Measurements from ENCODE around the gene DDX1. TPM values are rescaled to one million over a fixed set of nuclear protein-coding genes. Genes with fewer than 3 reads are reported as not detected.

Gene DDX1
- total RNA-seq, 1 experiment from 2014 or later = 106 TPM

DNA sequence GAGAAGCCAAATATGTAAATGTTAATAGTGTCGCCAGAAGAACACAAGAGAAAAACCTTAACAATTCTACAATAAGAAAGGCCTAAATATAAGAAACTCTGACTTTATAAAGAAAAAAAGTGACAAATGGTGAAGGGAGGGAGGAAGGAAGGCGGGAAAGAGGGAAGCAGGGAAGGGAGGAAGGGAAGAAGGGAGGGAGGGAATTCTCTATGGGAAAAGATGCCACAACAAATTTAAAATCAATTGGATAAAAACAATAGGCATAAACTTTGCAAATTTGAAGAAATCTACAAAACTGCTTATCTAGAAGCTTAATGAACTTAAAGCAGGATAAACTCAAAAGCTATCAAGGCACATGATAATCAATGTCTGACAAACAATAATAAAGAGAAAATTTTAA is 47.4 kb upstream of the DDX1 start:
- H3K27me3 Mint-ChIP-seq (ENCODE audit: unreplicated experiment) = no peaks in the 10 kb centered on the region
- CTCF ChIA-PET = no interaction called here
- no TSS peak for BruUV-seq (replicated peaks)
- TF ChIP-seq, protein P1, sequence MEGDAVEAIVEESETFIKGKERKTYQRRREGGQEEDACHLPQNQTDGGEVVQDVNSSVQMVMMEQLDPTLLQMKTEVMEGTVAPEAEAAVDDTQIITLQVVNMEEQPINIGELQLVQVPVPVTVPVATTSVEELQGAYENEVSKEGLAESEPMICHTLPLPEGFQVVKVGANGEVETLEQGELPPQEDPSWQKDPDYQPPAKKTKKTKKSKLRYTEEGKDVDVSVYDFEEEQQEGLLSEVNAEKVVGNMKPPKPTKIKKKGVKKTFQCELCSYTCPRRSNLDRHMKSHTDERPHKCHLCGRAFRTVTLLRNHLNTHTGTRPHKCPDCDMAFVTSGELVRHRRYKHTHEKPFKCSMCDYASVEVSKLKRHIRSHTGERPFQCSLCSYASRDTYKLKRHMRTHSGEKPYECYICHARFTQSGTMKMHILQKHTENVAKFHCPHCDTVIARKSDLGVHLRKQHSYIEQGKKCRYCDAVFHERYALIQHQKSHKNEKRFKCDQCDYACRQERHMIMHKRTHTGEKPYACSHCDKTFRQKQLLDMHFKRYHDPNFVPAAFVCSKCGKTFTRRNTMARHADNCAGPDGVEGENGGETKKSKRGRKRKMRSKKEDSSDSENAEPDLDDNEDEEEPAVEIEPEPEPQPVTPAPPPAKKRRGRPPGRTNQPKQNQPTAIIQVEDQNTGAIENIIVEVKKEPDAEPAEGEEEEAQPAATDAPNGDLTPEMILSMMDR (IDR thresholded peaks at IDR 0.05; ENCODE audit: unreplicated experiment) = no peak
- H3K4me1 Mint-ChIP-seq (ENCODE audit: low read depth, unreplicated experiment) = no peaks in the 10 kb centered on the region
- no peaks in the 10 kb centered on the region for H3K9me3 Mint-ChIP-seq (ENCODE audit: low read depth, unreplicated experiment)
- intact Hi-C loops (cut with micrococcal nuclease; ENCODE audit: unreplicated experiment) = no loop called here
- H3K36me3 Mint-ChIP-seq (ENCODE audit: insufficient read depth, unreplicated experiment) = peaks cover 1% of the 10 kb centered on the region
- no peak overlapping the region for H3K4me3 Mint-ChIP-seq (ENCODE audit: low read depth, unreplicated experiment)
- no peak for DNase-seq
- no peak overlapping the region for H3K27ac Mint-ChIP-seq (ENCODE audit: unreplicated experiment)

DNA sequence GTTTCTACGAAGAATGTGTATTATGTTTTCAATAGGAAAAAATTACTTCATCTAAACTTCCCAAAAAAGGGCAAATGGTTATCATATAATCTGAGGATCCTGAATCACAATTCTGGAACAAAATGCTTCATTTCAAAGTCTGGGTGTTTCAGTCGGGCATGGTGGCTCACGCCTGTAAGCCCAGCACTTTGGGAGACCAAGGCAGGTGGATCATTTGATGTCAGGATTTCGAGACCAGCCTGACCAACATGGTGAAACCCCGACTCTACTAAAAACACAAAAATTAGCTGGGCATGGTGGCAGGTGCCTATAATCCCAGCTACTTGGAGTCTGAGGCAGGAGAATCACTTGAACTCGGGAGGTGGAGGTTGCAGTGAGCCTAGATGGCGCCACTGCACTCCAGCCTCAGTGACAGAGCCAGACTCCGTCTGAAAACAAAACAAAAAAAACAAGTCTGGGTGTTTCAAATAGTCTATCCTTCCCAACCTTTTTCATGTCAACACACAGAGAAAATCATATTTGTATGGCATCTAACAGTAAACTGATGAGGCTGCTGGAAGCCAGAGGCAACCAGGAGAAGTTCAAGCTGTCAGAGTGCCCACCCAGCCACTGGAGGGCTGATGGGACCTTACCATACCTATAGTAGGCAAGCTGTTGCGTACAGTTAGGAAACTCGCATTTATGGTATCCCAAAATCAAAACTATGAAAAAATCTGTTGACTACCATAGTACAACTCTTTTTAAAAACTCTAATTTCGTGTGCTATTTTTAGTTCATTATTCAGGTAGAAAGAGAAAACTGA is 45.2 kb upstream of the DDX1 start:
- Mint-ChIP-seq H3K36me3 (ENCODE audit: insufficient read depth, unreplicated experiment) (peaks cover 4% of the 10 kb centered on the region), H3K27ac (ENCODE audit: unreplicated experiment) (no peak overlapping the region), H3K4me1 (ENCODE audit: low read depth, unreplicated experiment) (no peaks in the 10 kb centered on the region), H3K27me3 (ENCODE audit: unreplicated experiment) (no peaks in the 10 kb centered on the region), H3K4me3 (ENCODE audit: low read depth, unreplicated experiment) (no peak overlapping the region), H3K9me3 (ENCODE audit: low read depth, unreplicated experiment) (no peaks in the 10 kb centered on the region)
- TF ChIP-seq, protein P1 (IDR thresholded peaks at IDR 0.05; ENCODE audit: unreplicated experiment) = peak; percentile 26
- no peak for DNase-seq
- intact Hi-C loops (cut with micrococcal nuclease; ENCODE audit: unreplicated experiment) = no loop called here
- BruUV-seq (replicated peaks) = no TSS peak
- CTCF ChIA-PET = interaction anchor here (1.0 to 1.9 kb wide), 2 partner anchors 14 to 18 kb away, joined by 3 to 5 read pairs; partner anchors contain the start of gene NBAS

DNA sequence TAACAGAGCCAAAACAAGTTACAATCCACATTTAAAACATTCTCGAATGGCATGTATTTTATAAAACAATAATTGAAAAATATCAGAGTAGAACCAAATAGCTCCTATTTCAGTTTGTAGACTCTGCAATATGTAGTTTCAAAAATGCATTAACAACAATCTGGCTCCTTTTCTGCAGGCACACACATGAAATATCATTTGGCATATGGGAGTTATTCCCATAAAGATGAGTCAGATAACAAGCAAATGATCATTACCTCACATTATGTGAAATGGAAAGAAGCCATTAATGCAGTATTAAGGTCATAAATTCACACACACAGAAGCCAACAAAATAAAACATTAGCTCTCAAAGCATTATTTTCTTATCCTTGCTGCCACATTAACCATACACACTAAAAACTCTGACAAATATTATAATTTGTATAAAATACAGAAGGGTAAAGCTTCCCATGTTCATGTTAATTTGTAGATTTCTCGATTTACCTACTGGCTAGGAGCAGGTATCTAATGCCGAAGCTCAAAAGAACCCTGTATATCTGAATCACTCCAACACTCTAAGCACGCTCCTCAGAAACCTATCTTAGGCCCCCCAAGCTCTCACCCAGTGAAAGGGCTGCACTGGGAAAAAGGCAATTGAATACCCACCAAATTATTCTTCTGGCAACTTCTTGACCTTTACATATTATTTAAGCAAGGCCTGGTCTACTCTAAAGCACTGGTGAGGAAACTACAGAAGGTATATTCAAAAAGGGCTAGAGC is 44.4 kb upstream of the DDX1 start:
- TF ChIP-seq, protein P1 (IDR thresholded peaks at IDR 0.05; ENCODE audit: unreplicated experiment) = no peak
- H3K4me1 Mint-ChIP-seq (ENCODE audit: low read depth, unreplicated experiment) = no peaks in the 10 kb centered on the region
- CTCF ChIA-PET = interaction anchor here (1.9 kb wide), 1 partner anchor 14 kb away, joined by 5 read pairs; the partner anchor contains the start of gene NBAS
- BruUV-seq (replicated peaks) = no TSS peak
- H3K9me3 Mint-ChIP-seq (ENCODE audit: low read depth, unreplicated experiment) = no peaks in the 10 kb centered on the region
- no peak overlapping the region for H3K4me3 Mint-ChIP-seq (ENCODE audit: low read depth, unreplicated experiment)
- intact Hi-C loops (cut with micrococcal nuclease; ENCODE audit: unreplicated experiment) = no loop called here
- DNase-seq = no peak
- peaks cover 4% of the 10 kb centered on the region for H3K36me3 Mint-ChIP-seq (ENCODE audit: insufficient read depth, unreplicated experiment)
- H3K27me3 Mint-ChIP-seq (ENCODE audit: unreplicated experiment) = no peaks in the 10 kb centered on the region
- no peak overlapping the region for H3K27ac Mint-ChIP-seq (ENCODE audit: unreplicated experiment)

DNA sequence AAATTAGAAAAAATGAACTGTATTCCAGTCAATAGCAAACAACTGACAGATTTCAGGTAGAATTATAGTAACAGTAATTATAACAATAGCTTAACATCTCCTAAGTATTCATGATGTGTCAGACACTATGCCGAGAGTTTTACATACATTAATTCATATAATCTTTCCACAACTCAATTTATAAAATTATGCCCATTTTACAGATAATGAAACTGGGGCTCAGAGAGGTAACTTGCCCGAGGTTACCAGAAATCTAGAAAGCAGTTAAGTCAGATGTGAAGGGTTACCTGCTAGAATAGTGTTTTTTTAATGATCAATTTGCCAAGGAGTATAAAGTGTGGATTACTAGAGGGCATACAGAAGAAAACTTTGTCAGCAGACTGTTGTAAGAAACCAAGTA is 42.7 kb upstream of the DDX1 start:
- TF ChIP-seq, protein P1 (IDR thresholded peaks at IDR 0.05; ENCODE audit: unreplicated experiment) = no peak
- Mint-ChIP-seq H3K27me3 (ENCODE audit: unreplicated experiment) (no peaks in the 10 kb centered on the region), H3K36me3 (ENCODE audit: insufficient read depth, unreplicated experiment) (peaks cover 4% of the 10 kb centered on the region), H3K27ac (ENCODE audit: unreplicated experiment) (no peak overlapping the region), H3K9me3 (ENCODE audit: low read depth, unreplicated experiment) (no peaks in the 10 kb centered on the region), H3K4me1 (ENCODE audit: low read depth, unreplicated experiment) (no peaks in the 10 kb centered on the region), H3K4me3 (ENCODE audit: low read depth, unreplicated experiment) (no peak overlapping the region)
- intact Hi-C loops (cut with micrococcal nuclease; ENCODE audit: unreplicated experiment) = no loop called here
- BruUV-seq (replicated peaks) = no TSS peak
- no peak for DNase-seq
- CTCF ChIA-PET = no interaction called here

Measured in Calu3 (cell line).